HG02981 (cell line): ENCODE results near the gene CAPZA1.

Source experiments
- ATAC-seq: cut with Tn5 transposase; IDR thresholded peaks from one replicate; pipeline ENCODE4 v1.9.1; 2021; ENCODE audit warnings: mild to moderate bottlenecking, moderate library complexity; ENCODE audit not compliant: unreplicated experiment

Gene CAPZA1

DNA sequence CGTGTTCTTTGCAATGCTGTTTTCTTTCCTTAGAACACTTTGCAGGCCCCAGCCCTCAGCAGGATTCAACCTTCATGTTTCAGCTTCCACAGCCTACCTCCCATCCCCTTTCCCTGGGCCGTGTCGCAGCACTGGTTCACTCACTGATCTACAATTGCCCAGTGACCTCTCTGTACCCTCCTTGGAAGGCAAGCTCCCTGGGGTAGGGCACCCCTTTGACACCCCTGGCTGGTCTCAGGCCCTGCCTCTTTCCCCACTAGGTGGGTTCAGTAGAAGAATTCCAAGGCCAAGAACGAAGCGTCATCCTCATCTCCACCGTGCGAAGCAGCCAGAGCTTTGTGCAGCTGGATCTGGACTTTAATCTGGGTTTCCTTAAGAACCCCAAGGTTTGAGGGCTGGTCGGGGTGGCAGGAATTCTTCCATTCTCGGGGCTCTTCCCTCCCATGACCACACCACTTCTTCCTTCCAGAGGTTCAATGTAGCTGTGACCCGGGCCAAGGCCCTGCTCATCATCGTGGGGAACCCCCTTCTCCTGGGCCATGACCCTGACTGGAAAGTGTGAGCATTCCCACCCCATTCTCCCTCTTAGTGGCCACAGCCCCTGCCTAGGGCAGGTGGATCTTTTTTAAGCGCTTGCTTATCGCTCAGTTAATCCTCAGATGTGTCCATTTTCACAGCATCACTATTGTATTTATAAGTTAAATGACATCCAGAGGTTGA, 80.0 kb downstream of the CAPZA1 start:
- ATAC-seq: no peak

GRCh38 chr1:112700290-112701226, 80.9 kb downstream of the CAPZA1 start:
- peak; percentile 44 for ATAC-seq

DNA sequence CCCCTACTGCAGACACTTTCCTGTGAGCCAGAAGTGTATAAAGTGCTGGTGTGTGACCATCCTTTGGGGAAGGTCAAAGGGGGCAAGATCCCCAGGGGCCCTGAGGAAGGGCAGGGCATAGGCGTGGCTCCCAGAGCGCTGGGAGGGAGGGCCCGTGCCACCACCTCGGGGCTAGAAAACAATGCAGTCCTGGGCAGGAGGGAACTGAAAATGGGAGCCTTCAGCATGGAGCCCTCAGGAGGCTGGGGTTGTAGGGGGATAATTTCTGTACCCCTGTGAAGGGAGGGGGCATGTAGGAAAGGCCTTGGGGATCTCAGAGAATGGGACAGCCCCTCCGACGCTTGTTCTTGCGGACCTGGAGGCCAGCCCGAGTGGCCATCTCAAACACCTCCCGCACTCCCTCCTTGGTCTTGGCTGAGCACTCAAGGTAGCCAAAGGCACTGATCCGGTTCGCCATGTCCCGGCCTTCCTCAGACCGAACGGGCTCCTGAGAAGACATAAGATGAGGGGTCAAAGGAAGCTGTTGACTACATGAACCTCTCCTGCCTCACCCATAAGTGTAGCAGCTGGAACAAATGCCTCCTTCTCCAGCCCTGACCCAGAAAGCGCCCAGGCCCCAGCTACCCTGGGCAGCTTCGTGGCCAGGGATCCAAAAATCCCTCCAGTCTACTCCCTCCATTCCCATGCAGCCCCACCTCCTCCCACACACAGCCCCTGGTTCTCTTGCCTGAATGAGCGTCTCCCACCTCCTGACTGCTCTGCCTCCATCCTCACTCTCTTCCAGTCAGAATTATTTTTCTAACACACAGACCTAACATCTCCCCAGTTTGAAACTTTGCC, 81.8 kb downstream of the CAPZA1 start:
- no peak for ATAC-seq

- no peak for ATAC-seq
Observed at GRCh38 chr1:112702067-112702395, 82.4 kb downstream of the CAPZA1 start.

DNA sequence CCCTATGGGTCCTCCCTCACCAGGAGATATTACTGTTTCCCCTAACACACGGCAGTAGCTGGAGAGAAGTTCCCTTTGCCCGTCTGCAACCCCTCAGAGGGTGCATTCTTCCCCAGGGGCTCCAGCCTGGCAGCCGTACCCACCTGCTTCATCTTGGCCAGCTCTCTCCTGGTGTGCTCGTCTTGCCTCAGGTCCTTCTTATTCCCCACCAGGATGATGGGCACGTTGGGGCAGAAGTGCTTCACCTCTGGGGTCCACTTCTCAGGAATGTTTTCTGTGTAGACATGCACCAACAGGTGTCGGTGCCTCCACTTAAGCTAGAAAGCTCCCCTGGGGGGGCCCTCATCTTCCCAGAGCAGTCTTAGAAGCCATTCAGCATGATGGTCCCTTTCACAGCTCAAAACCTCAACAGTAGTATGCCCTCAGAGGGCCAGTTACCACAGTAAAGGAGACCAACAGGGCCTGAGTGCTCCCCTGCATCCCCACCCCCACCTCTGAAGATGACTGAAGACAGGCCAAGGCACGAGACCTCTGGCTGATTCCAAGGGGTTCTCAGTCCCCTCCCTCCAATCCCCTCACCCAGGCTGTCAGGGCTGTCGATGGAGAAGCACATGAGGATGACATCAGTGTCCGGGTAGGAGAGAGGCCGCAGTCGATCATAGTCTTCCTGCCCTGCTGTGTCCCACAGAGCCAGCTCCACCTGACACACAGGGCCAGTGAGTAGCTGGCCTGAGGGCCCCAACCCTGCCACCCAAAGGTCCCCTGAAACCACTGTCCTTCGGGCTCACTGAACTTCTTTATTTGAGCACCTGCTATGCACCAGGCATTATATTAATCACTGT, 83.0 kb downstream of the CAPZA1 start:
- no peak for ATAC-seq

DNA sequence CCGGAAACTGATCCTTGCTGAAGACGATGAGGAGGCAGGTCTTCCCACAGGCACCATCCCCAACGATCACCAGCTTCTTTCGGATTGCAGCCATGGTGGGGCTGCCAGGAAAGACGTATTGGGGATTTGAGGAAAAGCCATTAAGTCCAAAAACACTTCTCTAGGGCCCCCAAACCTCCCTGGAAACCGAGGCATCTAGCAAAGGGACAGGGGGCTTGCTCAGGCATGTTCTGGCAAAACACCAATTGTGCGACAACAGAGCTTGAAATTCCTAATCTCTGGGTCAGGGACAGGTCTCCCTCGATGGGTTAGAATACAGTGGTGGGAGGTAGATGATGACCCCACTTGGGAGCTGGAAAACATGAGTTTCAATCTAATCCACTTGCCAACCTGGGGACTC, 84.1 kb downstream of the CAPZA1 start:
- ATAC-seq: no peak

DNA sequence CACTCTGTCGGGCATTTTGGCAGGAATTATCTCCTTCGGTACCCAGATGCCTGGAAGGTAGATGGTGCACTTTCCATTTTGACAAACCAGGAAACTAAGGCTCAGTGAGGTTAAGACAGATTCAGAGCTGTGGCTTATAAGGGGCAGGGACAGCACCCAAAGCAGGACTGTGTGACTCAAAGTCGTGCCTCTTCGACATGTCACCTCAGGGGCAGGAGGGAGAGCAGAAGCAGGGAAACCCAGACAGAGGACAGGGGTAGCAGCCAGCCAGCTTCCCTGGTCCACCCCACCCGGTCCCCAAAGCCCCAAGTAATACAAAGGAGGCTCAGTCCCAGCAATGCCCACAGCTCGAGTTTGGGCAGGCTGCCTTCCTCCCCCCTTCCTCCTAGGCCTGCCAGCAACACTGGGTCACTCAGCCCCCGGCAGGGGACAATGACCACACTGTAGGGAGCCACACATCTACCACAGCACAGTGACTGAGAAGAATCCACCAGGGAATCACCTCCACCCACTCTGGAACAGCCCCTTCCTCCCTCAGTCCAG, 84.8 kb downstream of the CAPZA1 start:
- ATAC-seq: no peak

DNA sequence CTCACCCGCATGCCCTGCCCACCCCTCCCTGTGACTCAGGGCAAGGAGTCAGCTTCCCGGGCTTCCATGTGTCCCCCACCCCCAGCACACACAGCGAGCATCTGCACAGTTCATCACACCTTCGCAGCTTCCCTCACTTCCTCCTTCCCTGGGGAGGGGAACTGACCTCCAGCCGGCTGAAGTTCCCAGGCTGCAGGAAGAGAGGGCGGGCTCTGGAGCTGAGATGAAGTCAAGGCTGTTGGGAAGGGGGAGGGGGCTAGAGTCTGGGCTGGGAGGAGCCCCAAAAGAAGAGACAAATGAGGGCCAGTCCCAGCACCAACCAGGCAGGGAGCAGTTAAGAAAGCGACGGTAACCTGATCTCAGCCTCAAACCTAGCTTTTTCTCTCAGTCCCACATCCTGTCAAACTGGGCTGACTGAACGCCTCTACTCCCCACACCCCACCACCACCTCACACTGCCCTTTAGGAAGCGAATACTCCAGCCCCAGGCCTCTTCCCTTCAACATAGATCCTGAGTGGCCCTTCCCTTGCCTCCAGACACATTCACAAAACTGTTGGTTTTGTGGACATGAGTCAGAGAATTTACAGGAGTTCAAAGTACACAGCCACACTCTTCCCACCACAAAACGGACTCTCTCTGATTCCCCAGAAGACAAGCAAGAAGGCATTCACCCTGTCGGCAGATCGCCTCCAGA, 85.4 kb downstream of the CAPZA1 start:
- ATAC-seq: peak; percentile 60

- ATAC-seq: peak; percentile 65
Observed at GRCh38 chr1:112706505-112707220, 87.0 kb downstream of the CAPZA1 start, which contains the start of gene RHOC. RHOC (minus strand) TSS chr1:112707127; CDS start chr1:112703799, 3,328 bp downstream.

GRCh38 chr1:112707221-112708001, 87.8 kb downstream of the CAPZA1 start:
- peak; percentile 51 for ATAC-seq

DNA sequence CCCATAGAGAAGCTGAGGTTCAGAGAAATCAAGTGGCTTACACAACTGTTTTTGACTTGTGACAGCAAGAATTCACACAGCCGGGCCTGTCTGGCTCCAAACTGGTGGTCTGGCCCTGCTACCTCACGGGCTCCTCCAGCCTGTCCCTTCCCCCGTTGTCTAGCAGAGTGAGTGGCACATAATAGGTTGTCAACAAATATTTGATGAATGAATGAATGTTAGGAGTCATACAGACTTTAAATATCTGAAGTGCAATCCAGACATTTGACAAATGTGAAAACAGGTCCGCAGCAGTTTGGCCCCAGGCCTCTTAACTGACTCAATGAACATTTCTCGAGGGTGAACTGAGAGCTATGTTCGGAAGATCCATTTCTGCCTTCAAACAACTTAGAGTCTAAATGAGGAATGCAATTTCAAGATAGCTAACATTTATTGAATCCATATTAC, 88.4 kb downstream of the CAPZA1 start:
- no peak for ATAC-seq

- ATAC-seq: no peak
Observed at GRCh38 chr1:112708489-112708888, 88.9 kb downstream of the CAPZA1 start.

GRCh38 chr1:112710159-112710558, 90.5 kb downstream of the CAPZA1 start:
- ATAC-seq: no peak

DNA sequence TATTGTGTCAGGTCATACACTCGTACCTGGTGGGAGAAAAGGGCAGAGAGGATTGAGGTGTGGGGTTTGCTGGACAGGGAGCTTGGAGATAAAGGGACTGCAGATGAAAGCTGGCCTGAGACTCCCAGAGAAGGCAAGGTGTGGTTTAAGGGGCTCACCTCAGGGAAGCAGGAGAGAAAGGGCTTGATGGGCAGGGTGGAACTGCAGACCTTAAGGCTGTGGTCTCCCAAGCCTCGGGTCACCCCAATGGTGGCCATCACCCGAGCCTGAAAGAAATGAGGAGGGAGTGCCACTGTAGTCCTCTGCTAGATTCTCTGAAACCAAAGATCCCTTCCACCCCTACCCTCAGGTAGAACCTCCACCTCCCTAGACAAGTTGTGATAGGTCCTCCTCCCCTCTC, 91.0 kb downstream of the CAPZA1 start:
- no peak for ATAC-seq

DNA sequence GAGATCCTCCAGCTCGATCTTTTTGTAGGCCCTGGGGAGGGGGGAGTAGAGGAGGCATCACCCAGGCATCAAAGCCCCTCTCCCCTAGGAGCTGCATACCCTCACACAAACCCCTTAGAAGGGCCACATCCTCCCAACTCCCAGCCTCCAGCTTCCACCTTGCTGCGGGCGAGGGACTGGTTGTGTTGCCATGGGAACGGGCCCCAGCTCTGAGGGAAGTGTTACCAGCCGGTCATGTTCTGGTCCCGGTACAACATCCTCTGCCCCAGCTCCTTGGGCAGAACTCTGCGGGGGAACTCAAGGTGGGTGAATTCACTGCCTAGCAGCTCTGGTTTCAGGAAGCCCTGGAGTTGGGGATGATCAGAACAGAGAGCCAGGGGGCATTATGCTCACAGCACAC, 91.4 kb downstream of the CAPZA1 start:
- ATAC-seq: no peak

- ATAC-seq: no peak
Observed at GRCh38 chr1:112711670-112712069, 92.0 kb downstream of the CAPZA1 start.

DNA sequence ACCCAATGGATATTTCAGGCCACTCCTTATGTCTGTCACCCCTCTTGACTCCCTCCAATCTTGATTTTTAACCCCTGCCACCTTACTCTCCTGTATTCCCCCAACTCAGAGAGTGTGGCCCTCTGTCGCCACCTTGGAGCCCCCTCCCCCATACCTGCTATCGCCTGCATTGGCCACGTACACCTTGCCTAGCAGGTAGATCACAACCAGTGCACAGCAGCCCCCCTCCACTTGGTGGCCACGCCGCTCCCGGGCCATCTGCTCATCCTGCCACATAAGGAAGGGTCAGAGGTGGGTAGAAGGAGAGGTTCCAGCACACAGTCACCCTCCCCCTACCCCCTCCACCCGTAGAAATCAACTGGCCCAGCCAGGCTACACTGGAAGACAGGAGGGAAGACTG, 92.6 kb downstream of the CAPZA1 start:
- no peak for ATAC-seq

- ATAC-seq: no peak
Observed at GRCh38 chr1:112712701-112713128, 93.1 kb downstream of the CAPZA1 start.
